Caco-2 (cell line): ENCODE measurements around the gene DTD2. TPM values are rescaled to one million over a fixed set of nuclear protein-coding genes. Genes with fewer than 3 reads are reported as not detected.

Experiments used
- BruUV-seq: library from RNA; stranded (reverse); fragments of 400-500 nt; replicated peaks from 2 replicates; lab custom pipeline; 2021; lab: Mats Ljungman, UMichigan
- CTCF ChIA-PET: fragments of 300-600 bp; sonication (Branson Sonifier 250); formaldehyde crosslinking; loops from one replicate; lab custom pipeline; 2022; ENCODE audit warnings: antibody characterized with exemption; lab: Charles Lee
- POLR2A ChIA-PET: fragments of 300-600 bp; sonication (Branson Sonifier 250); formaldehyde crosslinking; loops from one replicate; lab custom pipeline; 2022; ENCODE audit warnings: antibody characterized with exemption; lab: Charles Lee
- DNase-seq, 2 experiments: peaks; one replicate each; pipeline versions ENCODE4 v3.0.0 to v3.0.0-alpha.2; 2020 to 2022
- H3K27me3 ChIP-seq: replicated peaks from 2 replicates; pipeline ENCODE4 v1.6.0; 2011; ENCODE audit warnings: low read length; ENCODE audit not compliant: control insufficient read depth, insufficient read depth
- H3K36me3 ChIP-seq: 2 replicates; pipeline ENCODE4 v1.5.1; 2011; ENCODE audit warnings: low read length; ENCODE audit not compliant: control insufficient read depth, insufficient read depth
- H3K4me1 ChIP-seq: fragments of 250-450 bp; sonication (Bioruptor Pico); 2 replicates; pipeline ENCODE4 v1.5.1; 2020; ENCODE audit warnings: mild to moderate bottlenecking
- H3K4me3 ChIP-seq: 2 replicates; pipeline ENCODE4 v1.5.1; 2011; ENCODE audit warnings: low read depth, mild to moderate bottlenecking, control low read depth, low read length
- H3K9me3 ChIP-seq: fragments of 250-450 bp; sonication (Bioruptor Pico); 2 replicates; pipeline ENCODE4 v1.5.1; 2020; ENCODE audit warnings: mild to moderate bottlenecking, moderate library complexity
- H3K27ac Mint-ChIP-seq: one replicate; pipeline ENCODE4 v1.8.0; 2022; ENCODE audit warnings: mixed read lengths; ENCODE audit not compliant: unreplicated experiment
- H3K27me3 Mint-ChIP-seq: one replicate; pipeline ENCODE4 v1.8.0; 2022; ENCODE audit warnings: mixed read lengths; ENCODE audit not compliant: insufficient read depth, unreplicated experiment
- H3K36me3 Mint-ChIP-seq: one replicate; pipeline ENCODE4 v1.8.0; 2022; ENCODE audit warnings: mild to moderate bottlenecking, mixed read lengths; ENCODE audit not compliant: insufficient read depth, unreplicated experiment
- H3K4me1 Mint-ChIP-seq: one replicate; pipeline ENCODE4 v1.8.0; 2022; ENCODE audit warnings: low read depth, mixed read lengths; ENCODE audit not compliant: unreplicated experiment
- H3K4me3 Mint-ChIP-seq: one replicate; pipeline ENCODE4 v1.8.0; 2022; ENCODE audit warnings: mild to moderate bottlenecking, moderate library complexity, mixed read lengths; ENCODE audit not compliant: unreplicated experiment
- H3K9me3 Mint-ChIP-seq: one replicate; pipeline ENCODE4 v1.8.0; 2022; ENCODE audit warnings: mixed read lengths; ENCODE audit not compliant: unreplicated experiment
- intact Hi-C: fragments of 100-400 bp; cut with micrococcal nuclease; formaldehyde crosslinking; loops from one replicate; pipeline ENCODE4 v1.10.0; 2022; ENCODE audit not compliant: unreplicated experiment
- total RNA-seq: library from RNA; stranded (reverse); gene quantifications from 2 replicates; pipeline ENCODE4 v1.2.3, GENCODE V29; 2022
- TF ChIP-seq, protein P1 (sequence below), 2 experiments: fragments of 200-600 bp in 1 of 2; IDR thresholded peaks; 1 replicate in 1 of 2; 2 replicates in 1 of 2; pipeline versions ENCODE4 v1.5.1 to v1.8.0; 2011 to 2022; ENCODE audit warnings: antibody characterized with exemption in 1 of 2, control low read depth in 1 of 2, inconsistent platforms in 1 of 2, low read depth in 1 of 2, low read length in 1 of 2, mild to moderate bottlenecking in 1 of 2, moderate library complexity in 1 of 2; ENCODE audit not compliant: insufficient read depth in 1 of 2, severe bottlenecking in 1 of 2, unreplicated experiment in 1 of 2

DTD2 gene
- total RNA-seq, 1 experiment from 2014 or later: 20.0 TPM

DNA sequence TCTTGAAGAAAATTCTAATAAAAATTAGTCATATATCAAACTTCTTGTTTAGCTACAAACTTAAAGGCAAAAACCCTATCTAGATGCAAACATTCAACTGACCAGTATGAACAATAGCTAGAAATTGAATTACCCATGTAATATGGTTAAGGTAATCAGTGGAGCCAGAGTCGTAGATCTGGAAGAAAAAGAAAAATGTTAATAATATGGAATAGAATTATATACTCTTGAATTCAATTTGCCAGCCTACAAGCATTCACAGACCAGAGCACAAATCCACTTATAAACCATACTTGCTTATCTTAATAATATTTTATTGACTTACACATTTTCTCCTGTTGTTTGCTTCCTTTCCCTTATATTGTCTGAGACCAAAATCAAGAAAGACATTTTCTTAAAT, 29.3 kb downstream of the DTD2 start:
- H3K4me1 ChIP-seq: no peaks in the 10 kb centered on the region
- no peak overlapping the region for H3K4me3 ChIP-seq
- ChIA-PET CTCF (no interaction called here), POLR2A (no interaction called here)
- no peak overlapping the region for H3K27ac Mint-ChIP-seq
- peaks cover 4% of the 10 kb centered on the region; the same call in 1 of the 2 replicates for H3K9me3 ChIP-seq
- no peaks in the 10 kb centered on the region for H3K27me3 Mint-ChIP-seq
- no peaks in the 10 kb centered on the region for H3K4me1 Mint-ChIP-seq
- no peak for DNase-seq
- no peaks in the 10 kb centered on the region for H3K36me3 ChIP-seq
- peaks cover 9% of the 10 kb centered on the region for H3K9me3 Mint-ChIP-seq
- no TSS peak for BruUV-seq
- H3K27me3 ChIP-seq: no peaks in the 10 kb centered on the region
- H3K4me3 Mint-ChIP-seq: no peak overlapping the region
- H3K36me3 Mint-ChIP-seq: no peaks in the 10 kb centered on the region
- intact Hi-C loops: no loop called here
- TF ChIP-seq, protein P1, sequence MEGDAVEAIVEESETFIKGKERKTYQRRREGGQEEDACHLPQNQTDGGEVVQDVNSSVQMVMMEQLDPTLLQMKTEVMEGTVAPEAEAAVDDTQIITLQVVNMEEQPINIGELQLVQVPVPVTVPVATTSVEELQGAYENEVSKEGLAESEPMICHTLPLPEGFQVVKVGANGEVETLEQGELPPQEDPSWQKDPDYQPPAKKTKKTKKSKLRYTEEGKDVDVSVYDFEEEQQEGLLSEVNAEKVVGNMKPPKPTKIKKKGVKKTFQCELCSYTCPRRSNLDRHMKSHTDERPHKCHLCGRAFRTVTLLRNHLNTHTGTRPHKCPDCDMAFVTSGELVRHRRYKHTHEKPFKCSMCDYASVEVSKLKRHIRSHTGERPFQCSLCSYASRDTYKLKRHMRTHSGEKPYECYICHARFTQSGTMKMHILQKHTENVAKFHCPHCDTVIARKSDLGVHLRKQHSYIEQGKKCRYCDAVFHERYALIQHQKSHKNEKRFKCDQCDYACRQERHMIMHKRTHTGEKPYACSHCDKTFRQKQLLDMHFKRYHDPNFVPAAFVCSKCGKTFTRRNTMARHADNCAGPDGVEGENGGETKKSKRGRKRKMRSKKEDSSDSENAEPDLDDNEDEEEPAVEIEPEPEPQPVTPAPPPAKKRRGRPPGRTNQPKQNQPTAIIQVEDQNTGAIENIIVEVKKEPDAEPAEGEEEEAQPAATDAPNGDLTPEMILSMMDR (IDR thresholded peaks at IDR 0.05; ENCODE audit: insufficient read depth in 1 of 2, low read depth in 1 of 2, low read length in 1 of 2, severe bottlenecking in 1 of 2, unreplicated experiment in 1 of 2): no peak

DNA sequence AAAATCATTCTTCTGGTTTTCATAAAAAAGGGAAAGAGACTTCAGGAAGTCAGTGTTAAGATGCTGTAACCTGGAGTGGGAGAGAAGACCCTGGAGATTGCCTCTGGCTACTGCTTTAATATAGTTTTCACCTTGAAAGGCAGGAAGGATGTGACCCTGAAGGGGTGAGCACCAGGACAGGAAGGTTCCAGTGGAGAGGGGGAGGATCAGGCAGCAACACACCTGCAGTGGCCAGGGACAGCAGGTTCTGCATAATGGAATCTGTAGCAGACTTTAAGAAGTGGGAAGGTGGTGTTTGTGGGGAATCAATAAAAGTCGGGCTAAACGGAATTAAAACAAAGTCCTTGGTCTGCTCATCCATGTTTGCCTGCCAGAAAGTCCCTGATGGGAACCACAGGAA, 30.6 kb downstream of the DTD2 start:
- intact Hi-C loops: no loop called here
- Mint-ChIP-seq H3K9me3 (no peaks in the 10 kb centered on the region), H3K27ac (no peak overlapping the region), H3K4me3 (no peak overlapping the region), H3K4me1 (peaks cover 3% of the 10 kb centered on the region), H3K36me3 (no peaks in the 10 kb centered on the region), H3K27me3 (no peaks in the 10 kb centered on the region)
- no TSS peak for BruUV-seq
- POLR2A ChIA-PET: no interaction called here
- TF ChIP-seq, protein P1 (IDR thresholded peaks at IDR 0.05; ENCODE audit: insufficient read depth in 1 of 2, low read depth in 1 of 2, low read length in 1 of 2, severe bottlenecking in 1 of 2, unreplicated experiment in 1 of 2): no peak
- no peak for DNase-seq
- H3K36me3 ChIP-seq: no peaks in the 10 kb centered on the region
- H3K27me3 ChIP-seq: no peaks in the 10 kb centered on the region
- CTCF ChIA-PET: no interaction called here
- H3K9me3 ChIP-seq: no peaks in the 10 kb centered on the region
- H3K4me1 ChIP-seq: no peaks in the 10 kb centered on the region
- H3K4me3 ChIP-seq: no peak overlapping the region

DNA sequence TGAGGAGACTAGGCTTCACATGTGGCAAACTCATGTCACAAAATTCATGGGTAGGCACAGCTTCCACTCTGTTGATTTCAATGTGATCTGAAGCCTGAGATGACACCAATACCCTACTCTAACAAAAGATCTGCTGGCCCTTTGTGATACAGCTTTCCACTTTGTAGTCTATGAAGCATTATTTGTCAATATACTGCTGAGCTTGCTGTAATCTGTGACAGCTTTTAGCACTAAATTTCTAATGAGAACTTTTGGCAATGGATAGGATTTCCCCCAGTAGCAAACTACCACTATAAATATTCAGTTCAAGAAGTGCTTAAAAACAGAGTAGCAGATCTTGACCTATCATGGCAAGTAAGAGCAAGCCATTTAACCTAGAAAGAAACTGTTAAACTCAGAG, 31.4 kb downstream of the DTD2 start:
- no peak overlapping the region for H3K27ac Mint-ChIP-seq
- CTCF ChIA-PET: no interaction called here
- Histone ChIP-seq H3K4me1 (no peaks in the 10 kb centered on the region), H3K4me3 (no peak overlapping the region), H3K27me3 (no peaks in the 10 kb centered on the region), H3K36me3 (no peaks in the 10 kb centered on the region), H3K9me3 (no peaks in the 10 kb centered on the region)
- BruUV-seq: no TSS peak
- intact Hi-C loops: no loop called here
- no peaks in the 10 kb centered on the region for H3K27me3 Mint-ChIP-seq
- H3K4me1 Mint-ChIP-seq: peaks cover 11% of the 10 kb centered on the region
- no peaks in the 10 kb centered on the region for H3K36me3 Mint-ChIP-seq
- TF ChIP-seq, protein P1 (IDR thresholded peaks at IDR 0.05; ENCODE audit: insufficient read depth in 1 of 2, low read depth in 1 of 2, low read length in 1 of 2, severe bottlenecking in 1 of 2, unreplicated experiment in 1 of 2): no peak
- no peaks in the 10 kb centered on the region for H3K9me3 Mint-ChIP-seq
- H3K4me3 Mint-ChIP-seq: no peak overlapping the region
- POLR2A ChIA-PET: no interaction called here
- no peak for DNase-seq
